Activated CD4-positive, alpha-beta T cell treated with anti-CD3 and anti-CD28 coated beads, Interleukin-2, amount 10 ng/mL, durations not matched to agents 7 days and 5 days (primary cell): ENCODE measurements around the gene OBSL1. TPM values are rescaled to one million over a fixed set of nuclear protein-coding genes. Genes with fewer than 3 reads are reported as not detected.

Experiments
- CTCF ChIA-PET: fragments of 350-600 bp; sonication (Branson Sonifier 250); formaldehyde crosslinking; loops from one replicate; lab custom pipeline; 2021; ENCODE audit warnings: antibody characterized with exemption; lab: Charles Lee
- POLR2A ChIA-PET: fragments of 350-600 bp; sonication (Branson Sonifier 250); formaldehyde crosslinking; loops from one replicate; lab custom pipeline; 2021; ENCODE audit warnings: antibody characterized with exemption; lab: Charles Lee
- DNase-seq: peaks from one replicate; pipeline ENCODE4 v3.0.0-alpha.2; 2020
- H3K27ac Mint-ChIP-seq: one replicate; pipeline ENCODE4 v1.8.0; 2021; ENCODE audit warnings: mild to moderate bottlenecking, moderate library complexity, mixed read lengths
- H3K27me3 Mint-ChIP-seq: one replicate; pipeline ENCODE4 v1.8.0; 2021; ENCODE audit warnings: mixed read lengths
- H3K36me3 Mint-ChIP-seq: one replicate; pipeline ENCODE4 v1.8.0; 2021; ENCODE audit warnings: low read depth, mixed read lengths
- H3K4me1 Mint-ChIP-seq: one replicate; pipeline ENCODE4 v1.8.0; 2021; ENCODE audit warnings: mixed read lengths
- H3K4me3 Mint-ChIP-seq: one replicate; pipeline ENCODE4 v1.8.0; 2021; ENCODE audit warnings: mild to moderate bottlenecking, moderate library complexity, mixed read lengths
- H3K9me3 Mint-ChIP-seq: one replicate; pipeline ENCODE4 v1.8.0; 2021; ENCODE audit warnings: mixed read lengths
- total RNA-seq, 2 experiments: library from RNA; stranded (reverse); gene quantifications; one replicate each; pipeline ENCODE4 v1.2.3, GENCODE V29; 2021

The OBSL1 gene
- total RNA-seq, 2 experiments from 2014 or later: not detected

DNA sequence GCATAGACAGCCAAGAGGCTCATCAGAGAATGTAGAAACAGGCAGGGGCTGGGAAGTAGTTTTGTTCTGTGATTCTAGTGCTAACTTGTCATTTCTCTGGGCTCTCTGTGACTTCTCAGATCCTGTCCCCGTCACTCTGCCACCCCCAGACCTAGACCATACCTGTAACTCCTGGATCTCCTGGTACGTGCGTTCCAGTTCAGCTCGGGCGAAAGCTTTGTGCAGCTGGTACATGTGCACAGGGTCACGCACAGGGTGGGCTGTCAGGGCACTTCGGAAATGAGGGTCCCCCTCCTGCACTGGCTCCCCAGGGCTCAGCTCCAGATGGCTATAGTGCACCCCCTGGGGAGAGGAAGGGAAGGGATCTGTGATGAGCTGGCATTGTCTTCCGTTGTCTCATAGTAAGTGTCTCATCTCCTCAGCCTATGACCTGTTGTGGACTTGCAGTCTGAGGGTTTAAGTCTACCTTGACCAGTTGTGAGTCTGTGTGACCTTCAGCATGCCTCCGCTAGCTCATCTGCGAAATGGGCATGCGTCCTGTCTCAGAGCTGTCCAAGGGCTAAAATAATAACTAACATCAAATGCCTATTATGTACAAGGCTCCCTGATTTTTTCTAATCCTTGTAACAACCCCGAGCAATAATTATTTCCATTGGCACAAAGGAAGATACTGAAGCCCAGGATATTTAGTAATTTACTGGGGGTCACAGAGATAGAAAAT, 30.4 kb downstream of the OBSL1 start:
- H3K36me3 Mint-ChIP-seq: no peaks in the 10 kb centered on the region
- no peak for DNase-seq
- POLR2A ChIA-PET: no interaction called here
- CTCF ChIA-PET: interaction anchor here (0.6 to 7.3 kb wide), 31 partner anchors 8 to 677 kb away, joined by 3 to 79 read pairs (median 4); partner anchors contain the start of genes GMPPA and STK11IP
- peaks cover 24% of the 10 kb centered on the region for H3K4me1 Mint-ChIP-seq
- H3K27me3 Mint-ChIP-seq: peaks cover 10% of the 10 kb centered on the region
- peak overlapping the region; percentile 63 for H3K27ac Mint-ChIP-seq
- peak overlapping the region; percentile 84 for H3K4me3 Mint-ChIP-seq
- no peaks in the 10 kb centered on the region for H3K9me3 Mint-ChIP-seq

DNA sequence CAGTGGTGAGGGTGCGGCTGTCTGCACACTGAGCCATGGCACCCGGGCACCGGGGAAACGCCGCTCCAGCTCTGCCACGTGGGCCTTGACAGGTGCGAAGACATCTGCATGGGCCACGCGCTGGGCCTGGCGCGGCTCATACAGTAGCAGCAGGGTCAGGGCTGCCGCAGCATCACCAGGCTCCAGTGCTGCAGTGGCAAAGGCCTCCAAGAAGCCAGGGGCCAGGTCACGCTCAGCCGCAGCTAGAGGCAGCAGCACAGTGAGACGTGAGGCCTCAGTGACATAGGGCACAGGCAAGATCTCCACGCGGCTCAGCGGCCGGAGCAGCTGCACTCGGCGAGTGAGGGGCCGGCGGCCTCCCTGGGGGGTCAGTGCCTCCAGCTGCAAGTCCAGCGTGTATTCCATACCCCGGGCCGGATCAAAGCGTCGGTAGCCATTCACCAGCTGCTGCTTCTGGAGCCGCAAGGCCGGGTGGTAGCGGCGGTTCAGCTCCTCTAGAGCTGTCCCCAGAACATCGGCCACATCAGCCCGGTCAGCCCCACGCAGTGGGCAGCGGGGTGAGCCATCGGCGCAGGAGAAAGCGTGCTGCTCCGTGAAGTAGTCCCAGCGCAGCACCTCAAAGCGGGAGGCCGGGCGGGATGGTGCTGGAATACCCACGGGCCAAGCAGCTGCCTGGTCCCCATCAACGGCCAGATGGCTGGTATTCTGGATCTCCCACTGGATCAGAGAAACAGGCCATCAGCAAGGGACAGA, 31.2 kb downstream of the OBSL1 start:
- Mint-ChIP-seq H3K4me1 (peaks cover 24% of the 10 kb centered on the region), H3K27ac (no peak overlapping the region), H3K9me3 (no peaks in the 10 kb centered on the region), H3K4me3 (no peak overlapping the region), H3K27me3 (peaks cover 8% of the 10 kb centered on the region), H3K36me3 (no peaks in the 10 kb centered on the region)
- no peak for DNase-seq
- CTCF ChIA-PET: interaction anchor here (0.8 to 7.3 kb wide), 22 partner anchors 12 to 150 kb away, joined by 3 to 79 read pairs (median 4); partner anchors contain the start of gene GMPPA
- POLR2A ChIA-PET: no interaction called here

DNA sequence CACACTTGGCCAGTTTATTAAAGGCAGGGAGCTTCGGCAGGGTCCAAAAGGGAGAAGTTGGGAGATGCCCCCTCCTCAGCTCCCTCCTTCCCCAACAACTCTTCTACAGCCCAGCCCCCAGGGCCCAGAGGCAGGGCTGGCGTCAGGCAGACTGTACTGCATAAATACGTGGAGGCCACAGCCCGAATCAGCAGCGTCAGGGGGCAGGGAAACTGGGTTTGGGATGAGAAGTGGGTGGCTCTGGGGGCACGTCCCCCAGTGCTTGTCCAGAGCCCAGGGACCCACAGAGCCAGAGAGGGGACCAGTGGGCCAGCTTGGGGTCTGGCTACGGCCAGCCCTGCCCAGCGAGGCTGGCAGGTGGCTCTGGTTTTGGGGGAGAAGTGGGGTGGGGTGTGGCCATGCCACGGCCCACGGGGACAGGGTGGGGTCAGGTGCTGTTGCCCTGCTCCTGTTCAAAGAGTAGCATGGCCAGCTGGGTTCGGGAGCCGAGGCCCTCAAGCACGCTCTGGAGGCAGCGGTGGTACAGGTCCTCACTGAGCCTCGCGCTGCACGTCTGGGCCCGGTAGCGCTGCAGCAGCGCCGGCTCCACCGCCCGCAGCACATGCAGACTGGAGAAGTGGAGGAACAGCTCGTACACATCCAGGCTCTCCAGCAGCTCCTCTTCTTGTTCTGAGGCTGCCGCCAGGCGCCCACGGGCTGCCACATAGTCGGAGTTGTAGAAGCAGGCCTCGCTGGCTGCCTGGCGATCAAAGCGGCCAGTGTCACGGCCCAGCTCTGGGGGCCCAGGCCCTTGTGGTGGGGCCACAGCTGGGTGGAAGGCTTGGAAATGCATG, 32.2 kb downstream of the OBSL1 start:
- no peak overlapping the region for H3K27ac Mint-ChIP-seq
- CTCF ChIA-PET: interaction anchor here (0.9 to 7.3 kb wide), 6 partner anchors 11 to 136 kb away, joined by 3 to 79 read pairs (median 14); partner anchors contain the start of gene GMPPA

DNA sequence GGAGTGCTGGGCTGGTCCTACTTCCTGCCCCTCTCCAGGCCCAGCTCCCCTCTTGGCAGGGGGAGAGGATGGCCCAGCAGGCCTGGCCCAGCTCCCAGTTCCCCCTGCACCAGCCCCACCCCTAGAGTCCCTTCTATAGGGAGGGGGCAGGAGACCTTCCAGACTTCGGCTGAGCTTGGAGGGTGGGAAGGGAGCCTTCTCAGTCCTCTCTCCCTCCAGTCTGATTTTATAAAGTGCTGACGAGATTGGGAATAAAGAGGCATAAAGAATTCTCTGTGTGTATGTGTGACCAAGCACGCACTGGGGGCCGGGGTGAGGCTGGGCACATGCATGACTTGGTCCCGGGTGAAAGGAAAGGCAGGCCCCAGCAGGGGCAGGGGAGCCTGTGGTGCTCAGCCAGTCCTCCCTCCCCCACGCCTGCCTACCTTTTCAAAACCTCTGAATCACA, 32.8 kb downstream of the OBSL1 start:
- no peaks in the 10 kb centered on the region for H3K36me3 Mint-ChIP-seq
- POLR2A ChIA-PET: no interaction called here
- H3K9me3 Mint-ChIP-seq: no peaks in the 10 kb centered on the region
- DNase-seq: no peak
- H3K4me3 Mint-ChIP-seq: no peak overlapping the region
- no peaks in the 10 kb centered on the region for H3K27me3 Mint-ChIP-seq
- H3K27ac Mint-ChIP-seq: no peak overlapping the region
- CTCF ChIA-PET: interaction anchor here (1.2 to 7.3 kb wide), 3 partner anchors 11 to 106 kb away, joined by 3 to 79 read pairs (median 4); no protein-coding TSS in a partner anchor
- H3K4me1 Mint-ChIP-seq: peaks cover 16% of the 10 kb centered on the region

More for the DNA sequence above, 32.2 kb downstream of the OBSL1 start:
- no peak for DNase-seq
- Mint-ChIP-seq H3K4me3 (no peak overlapping the region), H3K27me3 (no peaks in the 10 kb centered on the region), H3K36me3 (no peaks in the 10 kb centered on the region), H3K4me1 (peaks cover 17% of the 10 kb centered on the region), H3K9me3 (no peaks in the 10 kb centered on the region)
- POLR2A ChIA-PET: no interaction called here

DNA sequence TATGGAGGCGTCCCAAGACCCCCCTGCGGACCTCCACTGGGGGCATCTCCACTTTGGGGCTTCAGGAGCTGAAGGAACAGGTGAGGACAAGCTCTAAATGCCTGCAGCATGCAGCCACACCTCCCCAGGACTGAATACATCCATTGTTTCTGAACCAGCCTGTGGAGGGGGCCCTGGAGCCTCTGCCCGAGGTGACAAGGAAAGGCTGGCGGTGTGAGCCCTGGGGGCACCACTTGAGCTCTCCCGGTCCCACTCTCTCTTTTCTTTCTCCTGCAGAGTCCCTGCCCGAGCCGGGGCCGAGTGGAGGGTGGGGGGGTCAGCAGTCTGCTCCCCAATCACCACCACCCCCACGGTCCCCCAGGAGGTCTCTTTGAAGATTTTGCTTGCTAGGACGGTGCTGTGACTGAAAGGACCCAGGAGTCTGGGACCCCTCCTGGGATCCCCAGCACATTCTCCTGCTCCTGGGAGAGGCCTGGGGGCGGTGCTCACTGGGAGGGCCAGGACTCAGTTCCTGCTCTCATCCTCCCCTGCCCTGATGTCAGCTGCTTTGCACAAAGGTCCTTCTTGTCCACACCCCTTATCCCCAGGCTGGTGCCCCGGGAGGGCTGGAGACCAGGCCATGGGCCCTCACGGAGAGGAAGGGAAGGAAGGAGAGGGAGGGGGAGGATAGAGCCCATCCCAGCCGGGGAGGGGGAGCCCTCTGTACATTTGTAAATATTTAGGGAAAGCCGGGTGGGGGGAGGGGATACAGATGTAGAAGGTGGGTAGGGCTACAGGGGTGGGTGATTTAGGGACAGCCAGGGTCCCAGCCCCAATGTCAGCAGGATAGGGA, 33.5 kb downstream of the OBSL1 start:
- CTCF ChIA-PET: interaction anchor here (1.0 to 7.3 kb wide), 3 partner anchors 10 to 105 kb away, joined by 3 to 79 read pairs (median 3); no protein-coding TSS in a partner anchor
- Mint-ChIP-seq H3K36me3 (no peaks in the 10 kb centered on the region), H3K27me3 (no peaks in the 10 kb centered on the region), H3K4me3 (no peak overlapping the region), H3K4me1 (peaks cover 16% of the 10 kb centered on the region), H3K27ac (no peak overlapping the region), H3K9me3 (no peaks in the 10 kb centered on the region)
- no peak for DNase-seq
- POLR2A ChIA-PET: no interaction called here

DNA sequence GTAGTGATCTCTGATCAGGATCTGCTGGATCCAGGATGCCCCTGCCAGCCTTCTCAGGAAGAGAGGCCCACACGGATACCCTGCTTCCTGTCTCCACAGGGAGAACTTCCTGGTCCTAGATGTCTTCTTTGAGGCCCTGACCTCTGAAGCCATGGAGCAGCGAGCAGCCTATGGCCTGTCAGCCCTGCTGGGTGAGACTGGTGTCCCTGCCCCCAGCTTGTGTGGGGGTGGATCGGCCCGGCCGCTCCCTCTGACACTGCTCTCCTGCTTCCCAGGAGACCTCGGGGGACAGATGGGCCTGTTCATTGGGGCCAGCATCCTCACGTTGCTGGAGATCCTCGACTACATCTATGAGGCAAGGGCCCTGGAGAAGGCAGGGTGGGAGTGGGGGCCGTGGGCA, 34.4 kb downstream of the OBSL1 start:
- Mint-ChIP-seq H3K4me3 (no peak overlapping the region), H3K4me1 (peaks cover 7% of the 10 kb centered on the region), H3K27ac (peak overlapping the region; percentile 13), H3K27me3 (no peaks in the 10 kb centered on the region), H3K9me3 (no peaks in the 10 kb centered on the region), H3K36me3 (no peaks in the 10 kb centered on the region)
- POLR2A ChIA-PET: no interaction called here
- no peak for DNase-seq
- CTCF ChIA-PET: interaction anchor here (1.0 to 7.3 kb wide), 3 partner anchors 9 to 106 kb away, joined by 3 to 79 read pairs (median 3); no protein-coding TSS in a partner anchor

DNA sequence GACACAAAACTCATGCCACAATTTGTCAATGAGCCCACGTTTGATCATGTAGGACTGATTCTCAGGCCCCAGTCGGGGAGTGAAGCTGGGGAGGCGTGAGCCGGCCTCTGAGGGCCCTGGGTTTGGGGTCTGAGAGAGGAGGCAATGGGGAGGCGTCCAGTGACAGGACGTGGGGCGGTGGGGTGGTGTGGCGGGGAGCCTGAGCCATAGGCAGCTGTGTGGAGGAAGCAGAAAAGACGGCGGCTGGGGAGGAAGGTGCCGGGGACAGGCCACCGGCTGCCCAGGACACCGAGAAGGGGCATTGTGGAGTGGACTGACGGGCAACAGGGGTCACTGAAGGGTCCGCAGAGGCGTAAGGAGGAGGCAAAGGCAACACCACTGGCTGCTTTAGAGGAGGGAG, 34.9 kb downstream of the OBSL1 start:
- Mint-ChIP-seq H3K27me3 (no peaks in the 10 kb centered on the region), H3K4me1 (peaks cover 4% of the 10 kb centered on the region), H3K9me3 (no peaks in the 10 kb centered on the region), H3K27ac (no peak overlapping the region), H3K4me3 (no peak overlapping the region), H3K36me3 (no peaks in the 10 kb centered on the region)
- DNase-seq: no peak
- ChIA-PET POLR2A (no interaction called here), CTCF (interaction anchor here (0.6 to 1.3 kb wide), 2 partner anchors 25 to 106 kb away, joined by 3 to 5 read pairs; no protein-coding TSS in a partner anchor)

DNA sequence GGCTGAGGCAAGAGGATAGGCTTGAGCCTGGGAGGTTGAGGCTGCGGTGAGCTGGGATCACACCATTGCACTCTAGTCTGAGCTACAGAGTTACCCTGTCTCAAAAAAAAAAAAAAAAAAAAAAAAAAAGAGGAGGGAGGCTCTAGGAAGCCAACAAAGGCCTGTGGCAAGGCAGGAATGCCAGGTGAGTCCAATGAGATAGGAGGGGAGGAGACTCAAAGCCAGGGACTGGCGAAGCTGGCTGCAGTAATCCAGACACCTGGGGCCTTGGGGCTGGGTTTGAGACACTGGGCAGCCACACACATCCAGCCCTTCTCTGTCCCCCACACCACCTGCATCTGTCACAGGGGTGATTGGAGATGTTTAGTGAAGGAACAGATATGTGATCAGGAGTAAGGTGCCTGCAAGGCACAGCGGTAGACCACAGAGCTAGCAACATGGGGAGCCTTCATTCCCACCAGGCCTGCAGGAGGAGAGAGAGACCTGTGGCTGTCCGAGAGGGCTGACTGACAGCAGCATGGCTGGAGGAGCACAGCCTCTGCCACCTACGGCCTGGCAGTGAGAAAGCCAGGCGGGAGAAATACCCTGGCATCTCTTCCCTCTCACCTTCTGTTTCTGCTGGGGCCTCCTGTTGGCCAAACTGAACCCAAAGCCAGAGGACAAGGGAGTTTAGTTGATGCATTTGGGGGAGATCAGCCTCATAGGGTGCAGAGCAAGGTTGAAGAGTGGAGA, 37.2 kb downstream of the OBSL1 start:
- CTCF ChIA-PET: interaction anchor here (0.8 to 1.1 kb wide), 2 partner anchors 16 to 36 kb away, joined by 3 read pairs; partner anchors contain the start of gene GMPPA

DNA sequence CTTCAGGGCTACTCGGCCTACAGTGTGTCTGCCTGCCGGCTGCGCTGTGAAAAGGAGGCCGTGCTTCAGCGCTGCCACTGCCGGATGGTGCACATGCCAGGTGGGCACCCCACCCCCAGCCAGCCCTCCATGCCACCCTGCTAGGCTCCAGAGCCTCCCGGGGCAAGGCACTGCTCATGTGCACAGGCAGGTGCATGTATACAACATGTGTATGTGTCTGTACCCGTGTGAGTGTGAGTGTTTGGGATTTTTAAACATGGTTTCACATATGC, 39.0 kb downstream of the OBSL1 start:
- Mint-ChIP-seq H3K9me3 (no peaks in the 10 kb centered on the region), H3K36me3 (no peaks in the 10 kb centered on the region), H3K4me1 (no peaks in the 10 kb centered on the region), H3K4me3 (no peak overlapping the region), H3K27ac (no peak overlapping the region), H3K27me3 (peaks cover 31% of the 10 kb centered on the region)
- CTCF ChIA-PET: interaction anchor here (1.0 to 9.6 kb wide), 2 partner anchors 8 to 73 kb away, joined by 3 to 79 read pairs; partner anchors contain the start of genes CHPF and TMEM198
- no peak for DNase-seq
- POLR2A ChIA-PET: no interaction called here

More for the DNA sequence above, 37.2 kb downstream of the OBSL1 start:
- Mint-ChIP-seq H3K4me1 (no peaks in the 10 kb centered on the region), H3K27ac (no peak overlapping the region), H3K36me3 (no peaks in the 10 kb centered on the region), H3K9me3 (no peaks in the 10 kb centered on the region), H3K4me3 (no peak overlapping the region), H3K27me3 (peaks cover 17% of the 10 kb centered on the region)
- no peak for DNase-seq
- POLR2A ChIA-PET: no interaction called here

DNA sequence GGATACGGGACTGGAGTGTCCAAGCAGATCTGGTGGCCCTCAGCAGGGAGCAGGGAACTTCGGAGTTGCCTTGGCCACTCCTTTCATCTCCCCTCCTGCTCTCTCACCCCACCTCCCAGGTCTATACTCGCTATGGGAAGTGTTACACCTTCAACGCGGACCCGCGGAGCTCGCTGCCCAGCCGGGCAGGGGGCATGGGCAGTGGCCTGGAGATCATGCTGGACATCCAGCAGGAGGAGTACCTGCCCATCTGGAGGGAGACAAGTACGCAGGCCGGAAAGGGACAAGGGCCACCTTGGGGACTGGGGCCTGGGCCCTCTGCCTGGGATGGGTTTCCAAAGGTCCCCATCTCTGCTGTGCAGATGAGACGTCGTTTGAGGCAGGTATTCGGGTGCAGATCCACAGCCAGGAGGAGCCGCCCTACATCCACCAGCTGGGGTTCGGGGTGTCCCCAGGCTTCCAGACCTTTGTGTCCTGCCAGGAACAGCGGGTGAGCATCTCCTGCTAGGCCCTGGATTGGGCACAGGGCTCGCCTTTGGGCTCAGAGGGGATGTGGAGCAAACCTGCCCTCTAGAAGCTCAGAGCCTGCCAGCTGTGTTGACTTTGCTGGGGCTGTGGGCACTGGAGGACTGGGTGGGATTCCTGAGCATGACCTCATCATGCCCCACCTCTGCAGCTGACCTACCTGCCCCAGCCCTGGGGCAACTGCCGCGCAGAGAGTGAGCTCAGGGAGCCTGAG, 39.5 kb downstream of the OBSL1 start:
- ChIA-PET POLR2A (no interaction called here), CTCF (interaction anchor here (0.6 to 9.6 kb wide), 6 partner anchors 9 to 228 kb away, joined by 3 to 79 read pairs (median 12); partner anchors contain the start of genes CHPF, GMPPA and TMEM198)
- H3K36me3 Mint-ChIP-seq: no peaks in the 10 kb centered on the region
- no peak overlapping the region for H3K4me3 Mint-ChIP-seq
- H3K27me3 Mint-ChIP-seq: peaks cover 35% of the 10 kb centered on the region
- no peak for DNase-seq
- H3K27ac Mint-ChIP-seq: no peak overlapping the region
- no peaks in the 10 kb centered on the region for H3K4me1 Mint-ChIP-seq
- no peaks in the 10 kb centered on the region for H3K9me3 Mint-ChIP-seq
